HFFc6 (cell line): ENCODE measurements around the gene LTC4S. TPM values are rescaled to one million over a fixed set of nuclear protein-coding genes. Genes with fewer than 3 reads are reported as not detected.

Experiments used
- DNase-seq: peaks from one replicate; pipeline ENCODE4 v3.0.0-alpha.2; 2018
- H3K27ac Mint-ChIP-seq: 2 replicates; pipeline ENCODE4 v1.8.0; 2020; ENCODE audit warnings: mild to moderate bottlenecking, mixed read lengths
- H3K27me3 Mint-ChIP-seq: 2 replicates; pipeline ENCODE4 v1.8.0; 2021; ENCODE audit warnings: mild to moderate bottlenecking, moderate library complexity, mixed read lengths; ENCODE audit not compliant: insufficient read depth
- H3K36me3 Mint-ChIP-seq: 2 replicates; pipeline ENCODE4 v1.8.0; 2021; ENCODE audit warnings: low read depth, mixed read lengths
- H3K4me1 Mint-ChIP-seq: 2 replicates; pipeline ENCODE4 v1.8.0; 2020; ENCODE audit warnings: low read depth, mixed read lengths
- H3K4me3 Mint-ChIP-seq: 2 replicates; pipeline ENCODE4 v1.8.0; 2020; ENCODE audit warnings: mild to moderate bottlenecking, moderate library complexity, mixed read lengths
- H3K9me3 Mint-ChIP-seq: 2 replicates; pipeline ENCODE4 v1.8.0; 2020; ENCODE audit warnings: mild to moderate bottlenecking, mixed read lengths
- CTCF ChIP-seq: fragments of 200-600 bp; sonication (generic); IDR thresholded peaks from 2 replicates; pipeline ENCODE4 v1.5.0; 2021; ENCODE audit warnings: antibody characterized with exemption, mild to moderate bottlenecking
- total RNA-seq, 6 experiments: library from RNA; stranded (reverse); fragmentation: NEBNext Ultra II Directional; extraction: Animal tissue kit (Norgen Biotek cat#: 25700); gene quantifications; 2 replicates in 1 of 6; 3 replicates in 5 of 6; pipeline ENCODE4 v1.2.3, GENCODE V29; 2021

LTC4S gene
- total RNA-seq, 6 experiments from 2014 or later: not detected

GRCh38 chr5:179767496-179768100 is 26.2 kb upstream of the LTC4S start:
- Mint-ChIP-seq H3K9me3 (no peaks in the 10 kb centered on the region), H3K4me3 (no peak overlapping the region), H3K27me3 (no peaks in the 10 kb centered on the region), H3K27ac (no peak overlapping the region), H3K36me3 (peaks cover 18% of the 10 kb centered on the region), H3K4me1 (peaks cover 50% of the 10 kb centered on the region)
- DNase-seq: no peak
- no peak for TF ChIP-seq CTCF

GRCh38 chr5:179768326-179769085 is 25.3 kb upstream of the LTC4S start:
- DNase-seq: no peak
- peak; percentile 35; the same call in 1 of the 2 replicates for TF ChIP-seq CTCF
- peaks cover 18% of the 10 kb centered on the region for H3K36me3 Mint-ChIP-seq
- no peak overlapping the region for H3K4me3 Mint-ChIP-seq
- no peak overlapping the region for H3K27ac Mint-ChIP-seq
- no peaks in the 10 kb centered on the region for H3K9me3 Mint-ChIP-seq
- no peaks in the 10 kb centered on the region; the same call in 1 of the 2 replicates for H3K27me3 Mint-ChIP-seq
- peaks cover 40% of the 10 kb centered on the region for H3K4me1 Mint-ChIP-seq

GRCh38 chr5:179769271-179769670 is 24.5 kb upstream of the LTC4S start:
- no peak for TF ChIP-seq CTCF
- Mint-ChIP-seq H3K4me3 (no peak overlapping the region), H3K4me1 (peaks cover 33% of the 10 kb centered on the region), H3K9me3 (no peaks in the 10 kb centered on the region), H3K27me3 (no peaks in the 10 kb centered on the region; the same call in 1 of the 2 replicates), H3K27ac (no peak overlapping the region), H3K36me3 (peaks cover 18% of the 10 kb centered on the region)
- DNase-seq: no peak

- H3K4me3 Mint-ChIP-seq: no peak overlapping the region
- H3K27ac Mint-ChIP-seq: no peak overlapping the region
- peaks cover 28% of the 10 kb centered on the region for H3K4me1 Mint-ChIP-seq
- H3K36me3 Mint-ChIP-seq: peaks cover 18% of the 10 kb centered on the region
- H3K27me3 Mint-ChIP-seq: no peaks in the 10 kb centered on the region; the same call in none of the 2 replicates
- no peak for TF ChIP-seq CTCF
- H3K9me3 Mint-ChIP-seq: no peaks in the 10 kb centered on the region
- DNase-seq: no peak
Measured at GRCh38 chr5:179769796-179770195, 24.0 kb upstream of the LTC4S start.

- Mint-ChIP-seq H3K36me3 (peaks cover 15% of the 10 kb centered on the region), H3K27ac (no peak overlapping the region), H3K9me3 (no peaks in the 10 kb centered on the region), H3K27me3 (no peaks in the 10 kb centered on the region; the same call in none of the 2 replicates), H3K4me1 (peaks cover 11% of the 10 kb centered on the region), H3K4me3 (no peak overlapping the region)
- DNase-seq: no peak
- no peak for TF ChIP-seq CTCF
Measured at GRCh38 chr5:179771311-179771895, 22.4 kb upstream of the LTC4S start.
